LNCAP (cell line): ENCODE measurements around the gene INPP5B.

ENCODE experiments used
- TF ChIP-seq, protein P1 (sequence below): fragments of 450-650 bp; IDR thresholded peaks from 2 replicates; pipeline ENCODE4 v1.5.1; 2017; ENCODE audit warnings: mild to moderate bottlenecking

Gene INPP5B

DNA sequence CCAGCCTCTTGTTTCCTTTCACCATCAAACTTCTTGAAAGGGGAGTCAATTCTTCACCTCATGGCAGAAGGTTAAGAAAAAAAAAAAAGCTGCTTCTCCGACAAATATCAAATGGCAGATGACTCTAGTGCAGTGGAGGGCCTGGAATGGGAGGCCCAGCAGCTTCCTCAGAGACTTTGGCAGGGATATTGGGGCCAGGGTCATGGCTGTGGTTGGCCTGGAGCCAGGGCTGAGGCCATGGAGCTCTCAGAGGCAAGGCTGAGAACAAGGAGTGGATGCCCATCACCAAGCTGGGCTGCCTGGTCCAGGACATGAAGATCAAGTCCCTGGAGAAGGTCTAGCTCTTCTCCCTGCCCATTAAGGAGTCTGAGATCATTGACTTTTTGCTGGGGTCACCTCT, 106.1 kb downstream of the INPP5B start:
- TF ChIP-seq, protein P1, sequence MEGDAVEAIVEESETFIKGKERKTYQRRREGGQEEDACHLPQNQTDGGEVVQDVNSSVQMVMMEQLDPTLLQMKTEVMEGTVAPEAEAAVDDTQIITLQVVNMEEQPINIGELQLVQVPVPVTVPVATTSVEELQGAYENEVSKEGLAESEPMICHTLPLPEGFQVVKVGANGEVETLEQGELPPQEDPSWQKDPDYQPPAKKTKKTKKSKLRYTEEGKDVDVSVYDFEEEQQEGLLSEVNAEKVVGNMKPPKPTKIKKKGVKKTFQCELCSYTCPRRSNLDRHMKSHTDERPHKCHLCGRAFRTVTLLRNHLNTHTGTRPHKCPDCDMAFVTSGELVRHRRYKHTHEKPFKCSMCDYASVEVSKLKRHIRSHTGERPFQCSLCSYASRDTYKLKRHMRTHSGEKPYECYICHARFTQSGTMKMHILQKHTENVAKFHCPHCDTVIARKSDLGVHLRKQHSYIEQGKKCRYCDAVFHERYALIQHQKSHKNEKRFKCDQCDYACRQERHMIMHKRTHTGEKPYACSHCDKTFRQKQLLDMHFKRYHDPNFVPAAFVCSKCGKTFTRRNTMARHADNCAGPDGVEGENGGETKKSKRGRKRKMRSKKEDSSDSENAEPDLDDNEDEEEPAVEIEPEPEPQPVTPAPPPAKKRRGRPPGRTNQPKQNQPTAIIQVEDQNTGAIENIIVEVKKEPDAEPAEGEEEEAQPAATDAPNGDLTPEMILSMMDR, result no peak

DNA sequence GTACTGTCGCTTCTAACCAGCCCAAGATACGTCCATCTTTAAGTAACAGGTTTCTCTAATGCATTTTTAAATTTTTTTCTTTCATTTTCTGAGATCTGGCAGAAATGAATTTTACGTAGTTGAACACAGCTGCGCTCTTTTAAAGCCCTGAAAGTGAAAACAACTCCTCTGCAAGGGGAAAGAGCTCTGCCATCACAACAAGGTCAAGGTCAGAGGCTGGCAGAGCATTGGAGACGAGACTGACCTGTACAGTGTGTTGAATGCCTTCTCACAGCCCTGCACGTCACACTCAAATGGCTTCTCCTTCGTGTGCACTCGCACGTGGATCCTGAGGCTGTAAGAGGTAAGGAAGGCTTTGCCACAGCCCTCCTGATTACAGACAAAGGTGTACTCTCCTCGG, 107.2 kb downstream of the INPP5B start:
- TF ChIP-seq, protein P1, result no peak

DNA sequence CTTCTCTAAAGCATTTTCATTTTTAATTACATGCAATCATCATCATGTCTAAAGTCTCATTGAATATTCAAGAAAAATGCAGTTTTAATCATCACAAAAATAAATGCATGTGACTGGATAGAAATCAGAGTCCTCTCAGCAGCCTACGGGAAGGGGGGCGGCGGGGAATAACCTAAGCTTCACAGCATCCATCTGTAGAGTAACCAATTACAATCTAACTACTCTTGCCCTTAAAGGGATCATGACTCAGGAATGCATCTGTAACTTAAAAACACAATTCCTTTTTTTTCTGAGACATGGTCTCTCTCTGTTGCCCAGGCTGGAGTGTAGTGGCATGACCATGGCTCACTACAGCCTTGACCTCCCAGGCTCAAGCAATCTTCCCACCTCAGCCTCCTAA, 110.1 kb downstream of the INPP5B start:
- TF ChIP-seq, protein P1, result no peak

DNA sequence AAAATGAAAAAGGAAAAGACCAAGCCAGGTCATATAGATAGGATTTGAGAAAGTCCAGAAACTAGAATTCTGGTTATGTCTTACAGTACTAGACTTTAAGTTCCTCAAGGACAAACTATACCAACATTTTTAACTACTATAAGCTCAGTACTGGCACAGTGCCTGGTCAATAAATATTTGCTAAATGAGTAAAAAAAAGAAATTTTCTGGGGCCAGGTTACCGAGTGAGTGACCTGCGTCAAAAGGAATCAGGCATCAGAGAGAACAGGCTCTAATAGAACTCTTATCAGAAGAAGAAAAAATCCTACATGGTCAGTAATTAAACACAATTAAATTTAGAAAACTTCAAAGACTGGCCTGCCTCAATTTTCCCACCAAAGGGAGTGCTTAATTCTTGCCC, 115.0 kb downstream of the INPP5B start:
- TF ChIP-seq, protein P1, result no peak

DNA sequence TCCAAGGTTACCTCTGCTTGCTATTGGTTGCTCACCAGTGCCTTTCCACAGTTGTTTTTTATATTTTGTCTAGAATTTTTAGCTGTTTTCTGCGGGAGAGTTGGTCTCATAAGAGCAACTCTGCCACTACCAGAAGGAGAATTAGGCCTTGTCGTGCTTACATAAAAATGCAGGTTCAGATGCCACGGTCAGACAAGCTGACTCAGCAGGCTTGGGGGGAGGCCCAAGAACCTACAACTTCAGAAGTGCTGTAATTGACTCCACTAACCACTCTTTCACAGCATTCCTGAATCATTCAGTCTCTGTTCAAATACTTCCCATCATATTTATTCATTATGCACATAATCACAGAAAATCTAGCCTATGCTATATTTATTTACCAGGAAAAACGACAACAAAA, 115.7 kb downstream of the INPP5B start:
- TF ChIP-seq, protein P1, result no peak

DNA sequence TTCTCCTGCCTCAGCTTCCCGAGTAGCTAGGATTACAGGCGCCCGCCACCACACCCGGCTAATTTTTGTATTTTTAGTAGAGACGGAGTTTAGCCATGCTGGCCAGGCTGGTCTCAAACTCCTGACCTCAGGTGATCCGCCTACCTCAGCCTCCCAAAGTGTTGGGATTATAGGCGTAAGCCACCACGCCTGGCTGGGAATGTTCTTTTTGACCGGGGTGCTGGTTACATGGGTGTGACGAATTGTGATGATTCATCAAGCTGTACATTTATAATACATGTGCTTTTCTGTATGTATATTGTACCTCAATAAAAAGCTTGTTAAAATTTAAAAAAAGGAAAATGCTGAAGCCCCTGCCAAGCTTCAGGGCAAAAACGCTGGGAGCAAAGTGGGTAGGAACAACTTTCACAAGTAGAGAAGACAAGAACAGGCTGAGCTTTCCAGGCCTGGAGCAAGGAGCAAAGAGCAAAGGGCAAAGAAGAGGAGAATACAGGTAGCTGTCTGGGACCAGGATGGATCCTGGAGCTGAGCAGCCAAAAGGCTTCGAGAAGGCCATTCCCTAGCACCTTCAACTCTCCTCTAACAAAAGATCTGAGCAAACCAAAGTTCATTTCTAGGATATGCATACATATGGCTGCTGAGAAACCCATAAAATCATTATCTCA, 118.3 kb downstream of the INPP5B start:
- TF ChIP-seq, protein P1, result no peak

DNA sequence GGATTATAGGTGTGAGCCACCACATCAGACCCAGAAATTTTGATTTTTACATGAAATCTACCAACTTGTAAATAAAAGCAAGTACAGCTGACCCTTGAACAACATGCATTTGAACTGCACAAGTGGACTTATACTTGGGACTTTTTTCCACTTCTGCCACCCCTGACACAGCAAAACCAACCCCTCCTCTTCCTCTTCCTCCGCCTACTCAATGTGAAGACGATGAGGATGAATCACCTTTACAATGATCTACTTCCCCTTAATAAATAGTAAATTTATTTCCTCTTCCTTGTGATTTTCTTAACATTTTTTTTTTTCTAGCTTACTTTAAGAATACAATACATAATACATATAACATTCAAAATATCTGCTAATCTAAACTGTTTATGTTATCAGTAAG, 121.3 kb downstream of the INPP5B start:
- TF ChIP-seq, protein P1, result no peak

DNA sequence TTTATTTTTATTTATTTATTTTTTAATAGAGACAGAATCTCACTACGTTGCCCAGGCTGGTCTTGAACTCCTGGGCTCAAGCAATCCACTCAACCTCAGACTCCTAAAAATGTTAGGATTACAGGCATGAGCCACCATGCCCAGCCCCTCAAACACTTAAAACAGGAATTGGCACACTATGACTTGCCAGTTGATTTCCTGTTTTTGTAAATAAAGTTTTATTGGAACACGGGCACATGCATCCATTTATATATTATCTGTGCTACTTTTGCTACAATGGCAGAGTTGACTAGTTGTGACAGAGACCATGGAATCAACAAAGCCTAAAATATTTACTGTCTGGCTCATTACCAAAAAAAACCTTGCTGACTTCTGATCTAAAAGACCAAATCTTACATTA, 122.9 kb downstream of the INPP5B start:
- TF ChIP-seq, protein P1, result no peak
